HepG2 (cell line): ENCODE data around the gene PAIP1. TPM values are rescaled to one million over a fixed set of nuclear protein-coding genes. Genes with fewer than 3 reads are reported as not detected.

Source experiments
- ATAD3A ChIP-seq: sonication (generic); formaldehyde crosslinking; IDR thresholded peaks from 2 replicates; pipeline ENCODE4 v1.4.0; 2020; ENCODE audit warnings: missing genetic modification reagents
- ATF7 ChIP-seq, 2 experiments: fragments of 450-650 bp in 1 of 2; sonication (generic) in 1 of 2; formaldehyde crosslinking in 1 of 2; IDR thresholded peaks; 2 replicates each; pipeline versions ENCODE4 v1.4.0 to v1.6.1; 2016 to 2020; ENCODE audit warnings: antibody characterized with exemption in 1 of 2, mild to moderate bottlenecking in 1 of 2, missing genetic modification reagents in 1 of 2
- CSRNP1 ChIP-seq: sonication (generic); formaldehyde crosslinking; IDR thresholded peaks from 2 replicates; pipeline ENCODE4 v1.8.1; 2023; ENCODE audit warnings: mild to moderate bottlenecking, missing genetic modification reagents
- EEA1 ChIP-seq: sonication (generic); formaldehyde crosslinking; IDR thresholded peaks from 2 replicates; pipeline ENCODE4 v1.5.1; 2020; ENCODE audit warnings: mild to moderate bottlenecking, missing genetic modification reagents, borderline replicate concordance
- IRX3 ChIP-seq: sonication (generic); formaldehyde crosslinking; IDR thresholded peaks from 2 replicates; pipeline ENCODE4 v1.8.1; 2023; ENCODE audit warnings: mild to moderate bottlenecking, low read depth, missing genetic modification reagents, borderline replicate concordance
- NFYB ChIP-seq: sonication (generic); formaldehyde crosslinking; IDR thresholded peaks from 2 replicates; pipeline ENCODE4 v1.4.0; 2020; ENCODE audit warnings: missing genetic modification reagents
- NR2C2 ChIP-seq: sonication (generic); formaldehyde crosslinking; IDR thresholded peaks from 2 replicates; pipeline ENCODE4 v1.4.0; 2020; ENCODE audit warnings: missing genetic modification reagents, mild to moderate bottlenecking, moderate library complexity, borderline replicate concordance
- POGZ ChIP-seq: sonication (generic); formaldehyde crosslinking; IDR thresholded peaks from 2 replicates; pipeline ENCODE4 v1.4.0; 2020; ENCODE audit warnings: mild to moderate bottlenecking, missing genetic modification reagents
- PPARG ChIP-seq: conservative IDR thresholded peaks from 2 replicates; pipeline ENCODE4 v1.6.1; 2016; ENCODE audit warnings: missing biosample characterization, missing genetic modification reagents
- RORA ChIP-seq: sonication (generic); formaldehyde crosslinking; IDR thresholded peaks from 2 replicates; pipeline ENCODE4 v1.5.0; 2020; ENCODE audit warnings: mild to moderate bottlenecking, missing genetic modification reagents, moderate library complexity
- SPEN ChIP-seq: sonication (generic); formaldehyde crosslinking; IDR thresholded peaks from 2 replicates; pipeline ENCODE4 v1.5.1; 2020; ENCODE audit warnings: low read depth, mild to moderate bottlenecking, missing genetic modification reagents
- TIGD3 ChIP-seq: sonication (generic); formaldehyde crosslinking; IDR thresholded peaks from 2 replicates; pipeline ENCODE4 v1.5.1; 2020; ENCODE audit warnings: mild to moderate bottlenecking, missing genetic modification reagents, borderline replicate concordance
- YY1 ChIP-seq: IDR thresholded peaks from 2 replicates; pipeline ENCODE4 v1.6.1; 2011; ENCODE audit warnings: low read length, low read depth, moderate library complexity, mild to moderate bottlenecking; ENCODE audit not compliant: insufficient read depth, insufficient replicate concordance
- ZNF281 ChIP-seq: sonication (generic); formaldehyde crosslinking; IDR thresholded peaks from 2 replicates; pipeline ENCODE4 v1.4.0; 2020; ENCODE audit warnings: missing genetic modification reagents, borderline replicate concordance
- ZNF44 ChIP-seq: sonication (generic); formaldehyde crosslinking; IDR thresholded peaks from 2 replicates; pipeline ENCODE4 v1.5.1; 2020; ENCODE audit warnings: mild to moderate bottlenecking, missing genetic modification reagents
- ZNF563 ChIP-seq: sonication (generic); formaldehyde crosslinking; IDR thresholded peaks from 2 replicates; pipeline ENCODE4 v1.8.0; 2022; ENCODE audit warnings: mild to moderate bottlenecking, moderate library complexity, missing genetic modification reagents
- ZNF609 ChIP-seq: sonication (generic); formaldehyde crosslinking; IDR thresholded peaks from 2 replicates; pipeline ENCODE4 v1.4.0; 2020; ENCODE audit warnings: mild to moderate bottlenecking, missing genetic modification reagents, borderline replicate concordance
- polyA plus RNA-seq, 8 experiments: library from polyadenylated mRNA; depleted of rRNA in 3 of 8; stranded (reverse) in 7 of 8; unstranded in 1 of 8; fragments of >200 nt; fragmentation: Illumina TruSeq in 4 of 8; extraction: Trizol in 4 of 8; gene quantifications; 2 replicates each; pipeline versions ENCODE4 v1.2.1 to v1.2.3, GENCODE V29; 2011 to 2016; ENCODE audit warnings: low read depth in 4 of 8, missing spikeins in 1 of 8, mixed read lengths in 1 of 8; ENCODE audit not compliant: insufficient read depth in 1 of 8
- total RNA-seq, 5 experiments: library from RNA; depleted of rRNA; stranded (reverse); fragments of >200 nt; fragmentation: Illumina TruSeq; extraction: Trizol; gene quantifications; 2 replicates each; pipeline ENCODE4 v1.2.3, GENCODE V29; 2016; ENCODE audit warnings: low read depth in 1 of 5

PAIP1 gene
- total and polyA plus RNA-seq, 2 of the 13 experiments (the other 11 are each of a cell fraction or from before 2014, with no cell fraction given) = 96.6 to 116 TPM

GRCh38 chr5:43603344-43604217, 46.7 kb upstream of the PAIP1 start (continued):
- TF ChIP-seq ZNF609 (CRISPR knock-in tag) (no peak), ZNF563 (peak; percentile 39; the same call in 1 of the 2 replicates), NFYB (CRISPR knock-in tag) (peak; percentile 66), CSRNP1 (CRISPR knock-in tag) (peak; percentile 22), EEA1 (CRISPR knock-in tag) (no peak), POGZ (CRISPR knock-in tag) (peak; percentile 10; the same call in 1 of the 2 replicates), PPARG (no peak; the same call in 1 of the 2 replicates), ATAD3A (no peak), IRX3 (CRISPR knock-in tag) (no peak), YY1 (no peak), SPEN (CRISPR knock-in tag) (no peak), ZNF44 (CRISPR knock-in tag) (no peak), NR2C2 (CRISPR knock-in tag) (no peak), TIGD3 (CRISPR knock-in tag) (no peak), RORA (CRISPR knock-in tag) (no peak), ATF7 (IDR thresholded peaks at IDR 0.05) (no peak), ATF7 (CRISPR knock-in tag; IDR thresholded peaks at IDR 0.05) (no peak), ZNF281 (CRISPR knock-in tag) (no peak)
